K562 (cell line): ENCODE results near the gene IL1RN. TPM values are rescaled to one million over a fixed set of nuclear protein-coding genes. Genes with fewer than 3 reads are reported as not detected.

Source experiments
- ARNT ChIP-seq, 2 experiments: fragments of 450-650 bp; IDR thresholded peaks; 2 replicates each; pipeline ENCODE4 v1.6.1; 2016; ENCODE audit warnings: mild to moderate bottlenecking in 1 of 2
- ATF7 ChIP-seq: fragments of 450-650 bp; IDR thresholded peaks from 2 replicates; pipeline ENCODE4 v1.7.1; 2014; ENCODE audit warnings: mild to moderate bottlenecking, moderate library complexity
- C11orf30 ChIP-seq: fragments of 450-650 bp; IDR thresholded peaks from 2 replicates; pipeline ENCODE4 v1.6.1; 2016; ENCODE audit warnings: low read depth, mild to moderate bottlenecking
- CC2D1A ChIP-seq: fragments of 450-650 bp; IDR thresholded peaks from 2 replicates; pipeline ENCODE4 v1.6.1; 2017; ENCODE audit warnings: mild to moderate bottlenecking
- ELF1 ChIP-seq: fragments of 200-800 bp; sonication (Bioruptor generic); IDR thresholded peaks from 2 replicates; pipeline ENCODE4 v1.6.1; 2016; ENCODE audit warnings: missing genetic modification characterization, missing compliant biosample characterization
- FOSL1 ChIP-seq: fragments of 200-800 bp; sonication (Bioruptor generic); conservative IDR thresholded peaks from 2 replicates; pipeline ENCODE4 v1.6.1; 2016; ENCODE audit warnings: missing genetic modification characterization, missing compliant biosample characterization
- IRF2 ChIP-seq: sonication (generic); formaldehyde crosslinking; IDR thresholded peaks from 2 replicates; pipeline ENCODE4 v1.8.1; 2022; ENCODE audit warnings: mild to moderate bottlenecking, missing genetic modification reagents
- L3MBTL2 ChIP-seq: fragments of 450-650 bp; IDR thresholded peaks from 2 replicates; pipeline ENCODE4 v1.6.1; 2016; ENCODE audit warnings: mild to moderate bottlenecking, moderate library complexity
- MYC ChIP-seq, 2 experiments: fragments of 250-450 bp in 1 of 2; sonication (Bioruptor Pico) in 1 of 2; IDR thresholded peaks; 2 replicates each; pipeline versions ENCODE4 v1.5.1 to v1.6.1; 2012 to 2021; ENCODE audit warnings: low read depth in 2 of 2, borderline replicate concordance in 1 of 2, improper control_type of control experiment in 1 of 2, low read length in 1 of 2, mild to moderate bottlenecking in 1 of 2, moderate library complexity in 1 of 2
- NFE2 ChIP-seq: IDR thresholded peaks from 2 replicates; pipeline ENCODE4 v1.6.1; 2014; ENCODE audit warnings: antibody characterized with exemption, low read depth
- NFIX ChIP-seq: fragments of 250-450 bp; sonication (Bioruptor Pico); IDR thresholded peaks from 2 replicates; pipeline ENCODE4 v1.4.0; 2020; ENCODE audit warnings: low read depth, mild to moderate bottlenecking, moderate library complexity
- POLR3G ChIP-seq: IDR thresholded peaks from 2 replicates; pipeline ENCODE4 v1.6.1; 2011; ENCODE audit not compliant: insufficient read length, insufficient replicate concordance; ENCODE audit errors: extremely low read depth
- SRSF3 ChIP-seq: fragments of 200-400 bp; formaldehyde crosslinking; IDR thresholded peaks from 2 replicates; pipeline ENCODE4 v1.6.1; 2016; ENCODE audit warnings: mild to moderate bottlenecking, low read length, moderate library complexity; ENCODE audit not compliant: insufficient read depth
- SRSF9 ChIP-seq: fragments of 200-400 bp; formaldehyde crosslinking; IDR thresholded peaks from 2 replicates; pipeline ENCODE4 v1.6.1; 2017; ENCODE audit warnings: low read depth, low read length, borderline replicate concordance
- TGIF2 ChIP-seq: sonication (generic); formaldehyde crosslinking; IDR thresholded peaks from 2 replicates; pipeline ENCODE4 v1.8.1; 2022; ENCODE audit warnings: mild to moderate bottlenecking, missing genetic modification reagents, moderate library complexity
- TRIM28 ChIP-seq: fragments of 450-650 bp; IDR thresholded peaks from 2 replicates; pipeline ENCODE4 v1.6.1; 2017
- ZBTB1 ChIP-seq: sonication (generic); formaldehyde crosslinking; IDR thresholded peaks from 2 replicates; pipeline ENCODE4 v1.8.1; 2023; ENCODE audit warnings: missing genetic modification reagents, low read depth, mild to moderate bottlenecking, borderline replicate concordance
- ZBTB9 ChIP-seq: fragments of 450-650 bp; formaldehyde crosslinking; IDR thresholded peaks from 2 replicates; pipeline ENCODE4 v1.4.0; 2020; ENCODE audit warnings: mild to moderate bottlenecking, moderate library complexity
- ZNF24 ChIP-seq: fragments of 450-650 bp; IDR thresholded peaks from 2 replicates; pipeline ENCODE4 v1.6.1; 2016
- ZNF699 ChIP-seq: fragments of 250-450 bp; sonication (Bioruptor Pico); IDR thresholded peaks from 2 replicates; pipeline ENCODE4 v1.8.0; 2021; ENCODE audit warnings: mild to moderate bottlenecking, moderate library complexity; ENCODE audit not compliant: insufficient replicate concordance
- polyA plus RNA-seq, 8 experiments: library from polyadenylated mRNA; depleted of rRNA in 4 of 8; stranded (reverse) in 5 of 8; unstranded in 3 of 8; fragments of >200 nt; fragmentation: Nextera tagmentation in 2 of 8; fragmentation: Illumina TruSeq in 1 of 8; extraction: Ambion mirVana in 2 of 8; extraction: Trizol in 1 of 8; gene quantifications; 2 replicates each; pipeline versions ENCODE4 v1.2.1 to v1.2.3, GENCODE V29; 2011 to 2014; ENCODE audit warnings: inconsistent platforms in 1 of 8, missing spikeins in 1 of 8
- total RNA-seq, 7 experiments: library from RNA; depleted of rRNA in 6 of 7; stranded (reverse); fragments of >200 nt in 6 of 7; fragmentation: Illumina TruSeq in 2 of 7; extraction: Trizol in 2 of 7; gene quantifications; 2 replicates each; pipeline versions ENCODE4 v1.2.1 to v1.2.3, GENCODE V29; 2011 to 2021; ENCODE audit warnings: low replicate concordance in 1 of 7
- TF ChIP-seq, protein P1 (sequence below): fragments of 450-650 bp; IDR thresholded peaks from 2 replicates; pipeline ENCODE4 v1.6.1; 2018; ENCODE audit warnings: mild to moderate bottlenecking, low read depth; ENCODE audit not compliant: partially characterized antibody
- TF ChIP-seq, protein P2 (sequence below), 2 experiments: fragments of 200-800 bp in 1 of 2; sonication (Bioruptor generic) in 1 of 2; sonication (generic) in 1 of 2; formaldehyde crosslinking in 1 of 2; IDR thresholded peaks in 1 of 2; conservative IDR thresholded peaks in 1 of 2; 2 replicates each; pipeline versions ENCODE4 v1.5.0 to v1.6.1; 2016 to 2020; ENCODE audit warnings: missing compliant biosample characterization in 1 of 2, missing genetic modification characterization in 1 of 2, missing genetic modification reagents in 1 of 2
- TF ChIP-seq, protein P3 (sequence below): sonication (generic); formaldehyde crosslinking; IDR thresholded peaks from 2 replicates; pipeline ENCODE4 v1.8.0; 2022; ENCODE audit warnings: mild to moderate bottlenecking, missing genetic modification reagents

IL1RN gene
- total and polyA plus RNA-seq, 9 of the 15 experiments (the other 6 are each of a cell fraction or from before 2014, with no cell fraction given): 0.13 TPM; not detected in 8

DNA sequence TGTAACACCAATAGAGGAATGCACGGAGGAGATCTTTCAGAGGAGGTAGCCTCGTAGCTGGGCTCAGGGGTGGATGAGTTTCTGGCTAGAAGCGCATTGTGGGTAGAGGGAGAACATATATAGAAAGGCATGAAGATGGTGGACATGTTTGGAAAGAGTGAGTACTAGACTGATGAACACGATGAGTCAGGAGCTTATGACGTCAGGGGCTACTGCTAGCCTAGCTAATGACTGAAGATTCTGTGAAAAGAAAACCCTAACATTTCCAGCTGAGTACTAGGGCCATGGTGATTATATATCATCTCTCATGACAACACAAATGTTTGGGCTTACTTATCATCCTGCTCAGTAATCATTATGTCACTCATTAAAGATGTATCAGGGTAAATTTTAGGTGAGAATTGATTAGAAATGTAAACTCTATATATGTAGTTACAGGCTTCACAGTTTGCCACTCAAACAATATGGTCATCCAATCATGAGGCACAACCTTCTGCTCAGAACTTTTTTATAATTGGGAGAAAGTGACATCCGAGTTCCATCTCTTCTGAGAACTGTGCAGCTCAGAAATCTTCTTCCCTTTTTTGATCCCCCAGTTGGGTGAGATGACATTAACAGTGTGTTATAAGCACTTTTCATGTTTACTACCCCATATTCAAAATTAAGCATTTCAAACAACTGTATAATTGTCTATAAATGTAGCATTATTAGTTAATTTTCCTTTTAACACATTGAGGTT is 22.2 kb upstream of the IL1RN start (continued):
- TF ChIP-seq C11orf30: peak; percentile 36; the same call in 1 of the 2 replicates
- no peak for TF ChIP-seq POLR3G
- TF ChIP-seq SRSF9: no peak
- no peak for TF ChIP-seq TRIM28
- TF ChIP-seq ARNT (IDR thresholded peaks at IDR 0.05): no peak
- TF ChIP-seq, protein P1, sequence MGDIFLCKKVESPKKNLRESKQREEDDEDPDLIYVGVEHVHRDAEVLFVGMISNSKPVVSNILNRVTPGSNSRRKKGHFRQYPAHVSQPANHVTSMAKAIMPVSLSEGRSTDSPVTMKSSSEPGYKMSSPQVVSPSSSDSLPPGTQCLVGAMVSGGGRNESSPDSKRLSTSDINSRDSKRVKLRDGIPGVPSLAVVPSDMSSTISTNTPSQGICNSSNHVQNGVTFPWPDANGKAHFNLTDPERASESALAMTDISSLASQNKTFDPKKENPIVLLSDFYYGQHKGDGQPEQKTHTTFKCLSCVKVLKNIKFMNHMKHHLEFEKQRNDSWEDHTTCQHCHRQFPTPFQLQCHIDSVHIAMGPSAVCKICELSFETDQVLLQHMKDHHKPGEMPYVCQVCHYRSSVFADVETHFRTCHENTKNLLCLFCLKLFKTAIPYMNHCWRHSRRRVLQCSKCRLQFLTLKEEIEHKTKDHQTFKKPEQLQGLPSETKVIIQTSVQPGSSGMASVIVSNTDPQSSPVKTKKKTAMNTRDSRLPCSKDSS: no peak
- TF ChIP-seq TGIF2 (CRISPR knock-in tag): no peak
- TF ChIP-seq ELF1: no peak
- TF ChIP-seq FOSL1 (tag): peak; percentile 89
- no peak for TF ChIP-seq L3MBTL2
- TF ChIP-seq, protein P2, sequence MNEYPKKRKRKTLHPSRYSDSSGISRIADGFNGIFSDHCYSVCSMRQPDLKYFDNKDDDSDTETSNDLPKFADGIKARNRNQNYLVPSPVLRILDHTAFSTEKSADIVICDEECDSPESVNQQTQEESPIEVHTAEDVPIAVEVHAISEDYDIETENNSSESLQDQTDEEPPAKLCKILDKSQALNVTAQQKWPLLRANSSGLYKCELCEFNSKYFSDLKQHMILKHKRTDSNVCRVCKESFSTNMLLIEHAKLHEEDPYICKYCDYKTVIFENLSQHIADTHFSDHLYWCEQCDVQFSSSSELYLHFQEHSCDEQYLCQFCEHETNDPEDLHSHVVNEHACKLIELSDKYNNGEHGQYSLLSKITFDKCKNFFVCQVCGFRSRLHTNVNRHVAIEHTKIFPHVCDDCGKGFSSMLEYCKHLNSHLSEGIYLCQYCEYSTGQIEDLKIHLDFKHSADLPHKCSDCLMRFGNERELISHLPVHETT (CRISPR knock-in tag; conservative IDR thresholded peaks at IDR 0.05 in 1 of 2, IDR thresholded peaks at IDR 0.05 in 1 of 2): no peak
- TF ChIP-seq, protein P3, sequence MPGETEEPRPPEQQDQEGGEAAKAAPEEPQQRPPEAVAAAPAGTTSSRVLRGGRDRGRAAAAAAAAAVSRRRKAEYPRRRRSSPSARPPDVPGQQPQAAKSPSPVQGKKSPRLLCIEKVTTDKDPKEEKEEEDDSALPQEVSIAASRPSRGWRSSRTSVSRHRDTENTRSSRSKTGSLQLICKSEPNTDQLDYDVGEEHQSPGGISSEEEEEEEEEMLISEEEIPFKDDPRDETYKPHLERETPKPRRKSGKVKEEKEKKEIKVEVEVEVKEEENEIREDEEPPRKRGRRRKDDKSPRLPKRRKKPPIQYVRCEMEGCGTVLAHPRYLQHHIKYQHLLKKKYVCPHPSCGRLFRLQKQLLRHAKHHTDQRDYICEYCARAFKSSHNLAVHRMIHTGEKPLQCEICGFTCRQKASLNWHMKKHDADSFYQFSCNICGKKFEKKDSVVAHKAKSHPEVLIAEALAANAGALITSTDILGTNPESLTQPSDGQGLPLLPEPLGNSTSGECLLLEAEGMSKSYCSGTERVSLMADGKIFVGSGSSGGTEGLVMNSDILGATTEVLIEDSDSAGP (CRISPR knock-in tag): no peak
- no peak for TF ChIP-seq SRSF3
- TF ChIP-seq ZBTB1 (CRISPR knock-in tag): no peak
- TF ChIP-seq NFIX: no peak
- TF ChIP-seq ZNF24: no peak
- no peak for TF ChIP-seq IRF2 (CRISPR knock-in tag)
- TF ChIP-seq ATF7: peak; percentile 87
- TF ChIP-seq ZNF699: no peak
- TF ChIP-seq ZBTB9 (CRISPR knock-in tag): no peak
- no peak for TF ChIP-seq CC2D1A
- TF ChIP-seq NFE2: 0 out of 2 replicates have a peak, but pooled peaks have one; percentile 23
- TF ChIP-seq MYC (IDR thresholded peaks at IDR 0.05; ENCODE audit: low read depth, low read length): no peak
- no peak for TF ChIP-seq MYC (CRISPR knock-in tag; IDR thresholded peaks at IDR 0.05; ENCODE audit: borderline replicate concordance, low read depth)
